Natural killer cell (primary cell): Measurements from ENCODE around the gene TDRD3. TPM values are rescaled to one million over a fixed set of nuclear protein-coding genes. Genes with fewer than 3 reads are reported as not detected.

Source experiments
- ATAC-seq, 3 donors: fragments of 150-1000 bp in 2 of 3; fragments of 200-7000 bp in 1 of 3; cut with Tn5 transposase; 1 replicate in 1 of 3; 2 replicates in 2 of 3; pipeline ENCODE4 v1.10.0; 2021; ENCODE audit warnings: mild to moderate bottlenecking in 2 of 3, moderate library complexity in 2 of 3
- DNase-seq, 2 donors: peaks; one replicate each; pipeline versions ENCODE4 v3.0.0 to v3.0.0-alpha.2; 2013 to 2021; ENCODE audit warnings: mixed read lengths in 1 of 2
- H3K27ac ChIP-seq: one replicate; pipeline ENCODE4 v1.5.1; 2013; ENCODE audit warnings: mild to moderate bottlenecking, low read length
- H3K27me3 ChIP-seq: one replicate; pipeline ENCODE4 v1.6.1; 2013; ENCODE audit warnings: low read length; ENCODE audit not compliant: control insufficient read depth, insufficient read depth
- H3K36me3 ChIP-seq: one replicate; pipeline ENCODE4 v1.6.1; 2013; ENCODE audit warnings: low read length; ENCODE audit not compliant: control insufficient read depth, insufficient read depth
- H3K4me1 ChIP-seq: one replicate; pipeline ENCODE4 v1.6.1; 2013; ENCODE audit warnings: low read length; ENCODE audit not compliant: control insufficient read depth, insufficient read depth
- H3K4me3 ChIP-seq: one replicate; pipeline ENCODE4 v1.5.1; 2013; ENCODE audit warnings: low read length
- H3K9me3 ChIP-seq: one replicate; pipeline ENCODE4 v1.6.1; 2013; ENCODE audit warnings: low read length; ENCODE audit not compliant: control insufficient read depth, insufficient read depth
- H3K27ac Mint-ChIP-seq, 2 donors: one replicate each; pipeline ENCODE4 v1.8.0; 2022; ENCODE audit warnings: mild to moderate bottlenecking in 2 of 2, mixed read lengths in 2 of 2, moderate library complexity in 1 of 2
- H3K27me3 Mint-ChIP-seq, 2 donors: one replicate each; pipeline ENCODE4 v1.8.0; 2022; ENCODE audit warnings: low read depth in 2 of 2, mixed read lengths in 2 of 2
- H3K36me3 Mint-ChIP-seq: one replicate; pipeline ENCODE4 v1.8.0; 2022; ENCODE audit warnings: mixed read lengths
- H3K4me1 Mint-ChIP-seq, 2 donors: one replicate each; pipeline ENCODE4 v1.8.0; 2022; ENCODE audit warnings: mixed read lengths in 2 of 2
- H3K4me3 Mint-ChIP-seq: one replicate; pipeline ENCODE4 v1.8.0; 2022; ENCODE audit warnings: mild to moderate bottlenecking, moderate library complexity, mixed read lengths
- H3K9me3 Mint-ChIP-seq, 2 donors: one replicate each; pipeline ENCODE4 v1.8.0; 2022; ENCODE audit warnings: mixed read lengths in 2 of 2
- WGBS: methylation state at CpG from one replicate; pipeline ENCODE4 v1.1.7; 2013; ENCODE audit warnings: missing lambda C conversion rate; ENCODE audit not compliant: insufficient coverage; 5-methylcytosine and 5-hydroxymethylcytosine counted together
- intact Hi-C: fragments of 100-400 bp; cut with micrococcal nuclease; formaldehyde crosslinking; loops from one replicate; pipeline ENCODE4 v1.14.2; 2022
- total RNA-seq, 4 donors: library from RNA; stranded (reverse); fragments of 120-200 nt in 1 of 4; gene quantifications; one replicate each; pipeline versions ENCODE4 v1.2.3 to v1.2.4, GENCODE V29; 2013 to 2022
- TF ChIP-seq, protein P1 (sequence below): fragments of 200-600 bp; IDR thresholded peaks from one replicate; pipeline ENCODE4 v1.8.0; 2022; ENCODE audit warnings: antibody characterized with exemption

Gene TDRD3
- total RNA-seq, 3 donors from 2014 or later (not counting 1 experiment from before 2014, with no cell fraction given) = 30.6 to 33.4 (median 32.1) TPM

GRCh38 chr13:60583196-60583888, 186.3 kb downstream of the TDRD3 start:
- Histone ChIP-seq H3K36me3 (no peaks in the 10 kb centered on the region), H3K27ac (no peak overlapping the region), H3K9me3 (no peaks in the 10 kb centered on the region), H3K4me3 (no peak overlapping the region), H3K4me1 (no peaks in the 10 kb centered on the region), H3K27me3 (no peaks in the 10 kb centered on the region)
- no peak overlapping the region for H3K27ac Mint-ChIP-seq
- WGBS = 83% methylated on average over 9 of the region's 9 CpGs
- ATAC-seq = no peak
- TF ChIP-seq, protein P1, sequence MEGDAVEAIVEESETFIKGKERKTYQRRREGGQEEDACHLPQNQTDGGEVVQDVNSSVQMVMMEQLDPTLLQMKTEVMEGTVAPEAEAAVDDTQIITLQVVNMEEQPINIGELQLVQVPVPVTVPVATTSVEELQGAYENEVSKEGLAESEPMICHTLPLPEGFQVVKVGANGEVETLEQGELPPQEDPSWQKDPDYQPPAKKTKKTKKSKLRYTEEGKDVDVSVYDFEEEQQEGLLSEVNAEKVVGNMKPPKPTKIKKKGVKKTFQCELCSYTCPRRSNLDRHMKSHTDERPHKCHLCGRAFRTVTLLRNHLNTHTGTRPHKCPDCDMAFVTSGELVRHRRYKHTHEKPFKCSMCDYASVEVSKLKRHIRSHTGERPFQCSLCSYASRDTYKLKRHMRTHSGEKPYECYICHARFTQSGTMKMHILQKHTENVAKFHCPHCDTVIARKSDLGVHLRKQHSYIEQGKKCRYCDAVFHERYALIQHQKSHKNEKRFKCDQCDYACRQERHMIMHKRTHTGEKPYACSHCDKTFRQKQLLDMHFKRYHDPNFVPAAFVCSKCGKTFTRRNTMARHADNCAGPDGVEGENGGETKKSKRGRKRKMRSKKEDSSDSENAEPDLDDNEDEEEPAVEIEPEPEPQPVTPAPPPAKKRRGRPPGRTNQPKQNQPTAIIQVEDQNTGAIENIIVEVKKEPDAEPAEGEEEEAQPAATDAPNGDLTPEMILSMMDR = no peak
- H3K9me3 Mint-ChIP-seq = peaks cover 3 to 10% of the 10 kb centered on the region in 2 donors
- DNase-seq = no peak
- no peak overlapping the region for H3K4me3 Mint-ChIP-seq
- intact Hi-C loops = no loop called here
- H3K27me3 Mint-ChIP-seq = no peaks in the 10 kb centered on the region
- H3K36me3 Mint-ChIP-seq = no peaks in the 10 kb centered on the region
- no peaks in the 10 kb centered on the region for H3K4me1 Mint-ChIP-seq

GRCh38 chr13:60583911-60584753, 187.1 kb downstream of the TDRD3 start:
- H3K9me3 ChIP-seq = no peaks in the 10 kb centered on the region
- TF ChIP-seq, protein P1 = no peak
- ATAC-seq (no peak), DNase-seq (no peak)
- no peak overlapping the region for H3K27ac ChIP-seq
- Mint-ChIP-seq H3K27me3 (no peaks in the 10 kb centered on the region), H3K4me1 (no peaks in the 10 kb centered on the region), H3K27ac (no peak overlapping the region), H3K36me3 (no peaks in the 10 kb centered on the region), H3K4me3 (no peak overlapping the region), H3K9me3 (peaks cover 3 to 10% of the 10 kb centered on the region in 2 donors)
- H3K4me1 ChIP-seq = no peaks in the 10 kb centered on the region
- intact Hi-C loops = no loop called here
- no peaks in the 10 kb centered on the region for H3K27me3 ChIP-seq
- 80% methylated on average over 14 of the region's 15 CpGs for WGBS
- no peak overlapping the region for H3K4me3 ChIP-seq
- H3K36me3 ChIP-seq = no peaks in the 10 kb centered on the region

DNA sequence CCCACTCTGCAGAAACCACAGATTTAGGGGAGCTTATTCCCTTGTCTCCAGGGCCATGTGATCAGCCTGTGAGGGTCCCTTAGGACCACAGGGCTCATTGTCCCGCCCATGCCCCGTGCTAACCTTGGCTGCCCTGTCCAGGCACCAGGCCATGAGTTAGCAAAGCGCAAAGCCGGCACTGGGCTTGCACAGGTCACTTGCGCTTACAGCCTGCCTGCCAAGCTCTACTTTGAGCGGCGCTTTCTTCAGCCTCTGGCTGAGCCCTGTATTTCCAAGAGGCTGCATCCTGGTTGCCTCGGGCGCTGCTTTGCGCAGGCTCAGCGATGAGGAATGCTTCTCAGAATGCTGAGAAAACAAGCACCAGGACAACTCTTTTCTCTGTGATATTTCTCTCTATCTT, 188.0 kb downstream of the TDRD3 start:
- Mint-ChIP-seq H3K27ac (no peak overlapping the region), H3K36me3 (no peaks in the 10 kb centered on the region), H3K4me1 (no peaks in the 10 kb centered on the region), H3K27me3 (no peaks in the 10 kb centered on the region), H3K9me3 (peaks cover 3 to 10% of the 10 kb centered on the region in 2 donors), H3K4me3 (no peak overlapping the region)
- 84% methylated on average over 11 of the region's 11 CpGs for WGBS
- no peaks in the 10 kb centered on the region for H3K4me1 ChIP-seq
- H3K36me3 ChIP-seq = no peaks in the 10 kb centered on the region
- TF ChIP-seq, protein P1 = no peak
- H3K27ac ChIP-seq = no peak overlapping the region
- ATAC-seq (no peak), DNase-seq (no peak)
- no peaks in the 10 kb centered on the region for H3K9me3 ChIP-seq
- H3K27me3 ChIP-seq = no peaks in the 10 kb centered on the region
- H3K4me3 ChIP-seq = no peak overlapping the region
- intact Hi-C loops = no loop called here
